GM21576 (cell line): ENCODE data around the gene ATP8A2.
A peak's percentile ranks its signal among the peaks of the same experiment; 100 is the strongest.

Source experiments
- ATAC-seq: cut with Tn5 transposase; IDR thresholded peaks from one replicate; pipeline ENCODE4 v1.9.1; 2021; ENCODE audit warnings: mild to moderate bottlenecking, moderate library complexity; ENCODE audit not compliant: unreplicated experiment

Gene ATP8A2

GRCh38 chr13:25873242-25873612 is 501.5 kb downstream of the ATP8A2 start:
- no peak for ATAC-seq

- no peak for ATAC-seq
These were observed 502.4 kb downstream of the ATP8A2 start for GRCh38 chr13:25874064-25874737.

DNA sequence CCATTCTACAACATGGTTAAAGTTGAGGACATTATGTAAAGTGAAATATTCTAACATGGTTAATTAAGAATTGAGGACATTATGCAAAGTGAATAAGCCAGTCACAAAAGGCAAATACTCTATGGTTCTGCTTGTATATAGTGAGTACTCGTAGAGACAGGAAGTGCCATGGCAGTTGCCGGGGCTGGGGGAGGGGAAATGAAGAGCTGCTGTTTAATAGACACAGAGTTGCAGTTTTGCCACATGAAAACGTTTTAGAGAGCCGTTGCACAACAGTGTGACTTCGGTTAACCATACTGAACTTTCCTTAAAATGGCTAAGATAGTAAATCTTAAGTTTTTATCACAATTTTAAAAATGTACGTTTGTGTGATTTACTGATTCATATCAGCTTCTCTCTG is 503.1 kb downstream of the ATP8A2 start:
- ATAC-seq = no peak

GRCh38 chr13:25876247-25876646 is 504.5 kb downstream of the ATP8A2 start:
- ATAC-seq = no peak

- ATAC-seq = no peak
These were observed 507.7 kb downstream of the ATP8A2 start for GRCh38 chr13:25879466-25879865.

DNA sequence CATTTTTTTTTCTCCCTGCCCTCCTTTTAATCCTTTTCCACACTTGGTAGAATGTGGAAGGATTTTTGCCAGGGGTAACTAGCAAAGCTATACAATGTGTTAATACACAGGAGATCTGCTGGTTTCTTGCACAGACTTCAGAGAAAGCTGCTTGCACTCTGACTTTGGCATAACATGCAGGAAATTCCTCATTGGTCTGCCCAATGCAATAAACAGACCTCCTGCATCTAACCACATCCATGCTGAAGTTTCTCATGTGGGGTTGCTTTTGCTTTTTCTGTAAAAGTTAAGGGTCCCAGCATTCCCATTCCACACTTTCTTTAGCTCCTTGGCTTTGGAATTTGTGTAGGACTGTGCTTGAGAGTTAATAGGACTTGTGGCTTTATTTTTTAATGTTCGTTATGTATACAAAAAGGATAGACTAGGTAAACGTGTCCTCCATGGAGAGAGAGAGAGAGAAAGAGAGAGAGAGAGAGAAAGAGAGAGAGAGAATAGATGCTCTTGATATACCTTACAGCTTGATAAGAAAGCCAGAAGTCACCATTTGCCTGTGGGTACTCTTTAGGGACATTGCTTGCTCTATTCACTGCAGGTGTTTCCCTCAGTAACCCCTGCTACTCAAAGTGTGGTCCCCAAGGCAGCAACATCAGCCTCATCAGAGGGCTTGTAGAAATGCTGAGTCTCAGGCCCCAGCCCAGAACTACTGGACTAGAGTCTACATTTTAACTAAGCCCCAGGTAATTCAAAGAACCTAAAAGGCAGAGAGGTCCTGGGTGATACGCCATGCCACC is 509.6 kb downstream of the ATP8A2 start:
- ATAC-seq = no peak

- ATAC-seq = no peak
These were observed 510.2 kb downstream of the ATP8A2 start for GRCh38 chr13:25881971-25882451.

DNA sequence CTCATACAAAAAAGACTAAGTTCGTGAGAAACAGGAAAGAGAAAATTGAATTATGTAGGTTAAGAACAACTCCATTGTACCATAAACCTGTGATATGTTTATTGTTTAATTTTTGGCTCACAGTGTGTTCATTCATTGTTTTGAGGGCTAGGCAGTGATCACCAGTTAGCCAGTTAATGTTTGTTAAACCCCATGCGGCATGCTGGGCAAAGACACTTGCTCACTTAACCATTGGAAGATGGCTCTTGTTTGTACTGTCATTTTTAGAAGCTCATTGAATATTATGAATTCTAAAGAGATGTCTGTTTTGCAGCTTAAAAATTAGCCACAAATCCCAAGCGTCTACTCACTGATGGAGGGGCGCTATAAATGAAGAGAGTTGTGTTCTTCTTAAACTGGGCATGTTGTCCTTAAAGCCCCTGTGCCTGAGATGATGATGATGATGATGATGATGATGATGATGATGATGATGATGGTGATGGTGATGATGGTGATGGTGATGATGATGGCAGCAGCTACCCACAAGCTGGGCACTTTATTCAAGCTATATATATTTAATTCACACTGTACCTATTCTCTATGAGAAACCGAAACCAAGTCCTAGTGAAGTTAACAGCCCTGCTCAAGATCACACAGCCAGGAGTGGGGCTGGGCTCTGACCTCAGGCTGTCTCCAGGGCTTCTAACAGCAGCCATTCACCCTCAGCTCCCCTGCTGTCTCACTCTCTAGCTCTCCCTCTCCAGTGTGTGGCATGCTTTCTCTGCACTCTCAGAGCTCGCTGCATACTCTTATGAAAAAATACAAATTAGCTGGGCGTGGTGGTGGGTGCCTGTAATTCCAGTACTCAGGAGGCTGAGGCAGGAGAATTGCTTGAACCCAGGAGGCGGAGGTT is 510.9 kb downstream of the ATP8A2 start:
- ATAC-seq = no peak

GRCh38 chr13:25885418-25885817 is 513.6 kb downstream of the ATP8A2 start:
- ATAC-seq = no peak

GRCh38 chr13:25886438-25887214 is 514.9 kb downstream of the ATP8A2 start:
- ATAC-seq = no peak

- ATAC-seq = no peak
These were observed 516.3 kb downstream of the ATP8A2 start for GRCh38 chr13:25887962-25888655.

DNA sequence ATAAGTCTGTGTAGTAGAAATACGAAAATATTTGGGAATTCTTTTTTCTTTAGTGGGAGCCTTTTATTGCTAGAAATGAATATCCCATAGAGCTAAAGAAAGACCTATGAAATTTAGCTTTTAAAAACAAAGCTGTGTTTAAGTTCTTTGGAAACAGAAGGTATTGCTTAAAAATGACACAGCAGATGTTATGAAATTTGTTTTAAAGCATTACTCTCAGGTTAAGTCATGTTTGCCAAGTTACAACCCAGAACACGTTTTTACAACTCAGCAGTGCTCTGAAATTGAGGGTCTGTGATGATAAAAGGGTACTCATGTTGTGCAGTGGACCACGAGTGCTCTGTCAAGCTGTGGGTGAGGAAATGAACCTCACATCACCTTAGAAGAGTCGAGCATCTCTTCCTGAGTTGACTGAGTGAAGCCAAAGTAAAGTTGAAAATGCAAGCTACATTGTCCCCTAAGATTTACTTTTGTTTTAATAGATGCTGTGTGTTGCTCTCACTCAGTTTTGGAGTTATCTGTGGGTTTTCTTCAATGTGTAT is 519.0 kb downstream of the ATP8A2 start:
- no peak for ATAC-seq

GRCh38 chr13:25898991-25899390 is 527.2 kb downstream of the ATP8A2 start:
- no peak for ATAC-seq

DNA sequence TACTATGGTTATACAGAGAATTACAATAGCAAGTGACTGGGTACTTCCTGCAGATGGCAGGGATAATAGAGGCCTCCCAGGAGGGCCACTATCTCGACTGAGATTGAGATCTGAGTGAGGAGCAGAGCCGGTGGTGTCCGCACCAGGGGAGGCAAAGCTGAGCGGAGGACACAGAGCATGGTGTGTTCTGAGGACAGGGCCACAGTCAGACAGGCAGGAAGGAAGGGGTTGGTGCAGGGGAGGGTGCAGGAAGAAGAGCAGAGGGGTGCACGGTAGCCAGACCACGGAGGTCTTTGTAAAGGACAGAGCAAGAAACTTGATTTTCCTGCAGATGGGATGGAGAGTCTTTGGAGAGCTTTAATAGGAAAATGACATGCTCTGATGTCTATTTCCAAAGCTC is 527.7 kb downstream of the ATP8A2 start:
- ATAC-seq = no peak

DNA sequence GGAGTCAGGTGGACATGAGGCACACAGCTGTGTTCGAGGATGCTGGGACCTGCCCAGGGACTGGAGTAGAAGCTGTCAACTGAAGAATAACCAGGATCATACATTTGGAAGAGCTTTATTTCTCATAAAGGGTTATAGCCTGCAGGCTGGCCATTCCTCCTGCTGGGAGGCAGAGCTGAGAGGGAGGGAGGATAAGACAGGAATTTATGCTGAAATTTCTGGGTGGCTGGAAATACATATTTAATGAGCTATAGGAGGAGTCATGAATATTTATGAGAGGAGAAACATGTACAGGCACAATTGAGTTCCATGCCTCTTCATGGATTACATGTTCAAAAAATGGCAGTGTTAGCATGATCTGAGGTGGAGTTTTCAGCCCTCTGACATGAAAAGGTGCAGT is 528.2 kb downstream of the ATP8A2 start:
- no peak for ATAC-seq

DNA sequence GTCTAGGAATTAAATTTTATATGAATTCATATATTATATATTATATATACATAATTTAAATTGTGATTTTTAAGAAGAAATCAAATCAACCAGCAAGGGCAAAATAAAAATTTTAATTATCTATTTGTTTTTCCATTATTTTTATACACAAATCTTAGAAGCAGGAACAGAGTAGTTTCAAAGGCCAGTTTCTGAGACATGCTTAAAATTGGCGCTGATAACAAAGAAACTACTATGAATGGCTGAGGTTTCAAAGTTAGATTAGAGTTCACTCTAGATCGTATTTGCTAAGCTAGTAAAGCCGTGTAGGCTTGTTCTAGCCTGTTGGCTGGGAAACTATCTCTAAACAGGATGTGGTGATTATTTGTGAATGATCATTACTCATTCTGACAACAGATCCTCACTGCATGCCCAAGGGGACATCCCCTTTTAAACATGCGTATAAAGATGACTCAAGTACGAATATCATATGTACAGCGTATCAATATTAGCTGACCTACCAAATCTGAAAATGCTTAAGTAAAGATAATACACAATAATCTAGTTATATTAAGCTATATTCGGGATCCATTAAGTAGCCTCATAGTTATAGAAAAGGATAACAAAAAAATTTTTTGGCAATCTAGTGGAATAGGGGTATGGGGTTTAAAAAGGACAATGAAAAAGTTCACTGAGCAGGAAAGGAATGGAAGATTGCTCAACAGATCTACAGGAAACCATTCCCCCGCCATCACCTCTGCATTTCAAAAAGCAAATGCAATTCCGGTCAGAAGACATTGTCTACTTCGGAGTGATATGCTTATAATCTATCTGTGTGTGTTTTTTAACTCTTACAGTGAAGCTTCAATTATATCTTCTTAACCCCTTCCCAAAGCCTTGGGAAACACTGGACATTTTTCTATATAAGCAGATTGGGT is 529.9 kb downstream of the ATP8A2 start:
- peak; percentile 95 for ATAC-seq

DNA sequence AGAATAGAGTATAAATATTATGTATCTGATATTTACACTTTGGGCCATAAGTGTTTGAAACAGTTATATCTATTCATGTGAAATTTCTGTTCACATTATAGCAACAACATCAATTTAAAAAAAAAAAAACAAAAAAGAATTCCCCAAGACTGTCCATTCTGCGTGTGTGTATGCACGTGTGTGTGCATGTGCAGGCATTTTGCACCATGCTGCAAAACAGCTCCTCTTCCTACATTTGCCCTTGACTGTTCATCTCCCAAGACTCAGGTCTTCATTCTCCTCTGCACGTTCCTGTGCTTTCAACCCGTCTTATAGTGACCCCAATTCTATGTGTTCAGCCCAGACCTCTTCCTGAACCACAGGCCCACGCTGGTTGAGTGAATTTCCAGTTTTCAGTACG is 530.7 kb downstream of the ATP8A2 start:
- ATAC-seq = no peak

- no peak for ATAC-seq
These were observed 531.1 kb downstream of the ATP8A2 start for GRCh38 chr13:25902891-25903341.

GRCh38 chr13:25904830-25905229 is 533.1 kb downstream of the ATP8A2 start:
- ATAC-seq = no peak
